ENCODE data around the gene TMEM225B. TPM values are rescaled to one million over a fixed set of nuclear protein-coding genes. Genes with fewer than 3 reads are reported as not detected.
"Not testable (repeated sequence)": the region's sequence is repeated elsewhere in the genome, so short reads cannot be mapped to it uniquely, and the experiment has no call there.

The TMEM225B gene
- total RNA-seq, 2 donors from 2014 or later: 0.74 TPM; not detected in 1

DNA sequence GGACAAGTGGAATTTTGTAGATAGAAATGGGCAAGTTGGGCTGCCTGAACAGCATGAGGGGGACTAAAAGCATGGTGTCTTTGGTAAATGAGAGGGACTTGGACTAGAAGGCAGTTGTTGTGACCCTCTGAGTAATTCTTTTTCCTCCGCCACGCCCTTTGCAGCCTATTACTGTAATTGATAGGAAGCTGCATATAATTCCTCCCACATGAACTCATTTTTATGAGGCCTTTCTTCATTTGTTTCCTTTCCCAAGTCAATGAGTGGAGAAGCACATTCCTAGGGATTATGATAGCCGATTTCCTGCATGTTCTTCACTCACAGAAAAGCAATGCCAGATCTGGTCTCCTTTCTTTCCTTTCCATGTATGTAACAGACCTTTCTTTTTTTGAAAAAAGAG lies 46.4 kb downstream of the TMEM225B start:
- Histone ChIP-seq H3K4me1 (no peaks in the 10 kb centered on the region), H3K9ac (ENCODE audit: low read depth in 2 of 2, low read length in 2 of 2) (no peak overlapping the region), H3K27me3 (no peaks in the 10 kb centered on the region), H3K27ac (no peak overlapping the region), H3K36me3 (no peaks in the 10 kb centered on the region), H3K4me3 (no peak overlapping the region), H3K9me3 (no peaks in the 10 kb centered on the region)
- no peak for DNase-seq
- no peak for TF ChIP-seq CTCF (IDR thresholded peaks at IDR 0.05)
- intact Hi-C loops (cut with DNase I): no loop called here

DNA sequence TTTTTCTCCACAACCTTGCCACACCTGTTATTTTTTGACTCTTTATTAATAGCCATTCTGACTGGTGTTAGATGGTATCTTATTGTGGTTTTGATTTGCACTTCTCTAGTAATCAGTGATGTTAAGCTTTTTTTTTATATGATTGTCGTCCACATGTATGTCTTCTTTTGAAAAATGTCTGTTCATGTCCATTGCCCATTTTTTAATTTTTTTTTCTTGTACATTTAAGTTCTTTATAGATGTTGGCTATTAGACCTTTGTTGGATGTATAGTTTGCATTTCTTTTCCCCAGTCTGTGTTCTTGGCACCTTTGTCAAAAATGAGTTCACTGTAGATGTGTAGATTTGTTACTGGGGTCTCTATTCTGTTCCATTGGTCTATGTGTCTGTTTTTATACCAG lies 47.5 kb downstream of the TMEM225B start:
- intact Hi-C loops (cut with DNase I): no loop called here
- H3K9ac ChIP-seq (ENCODE audit: low read depth in 2 of 2, low read length in 2 of 2): no peak overlapping the region
- no peaks in the 10 kb centered on the region for H3K27me3 ChIP-seq
- H3K9me3 ChIP-seq: no peaks in the 10 kb centered on the region
- no peaks in the 10 kb centered on the region for H3K4me1 ChIP-seq
- no peaks in the 10 kb centered on the region for H3K36me3 ChIP-seq
- no peak for TF ChIP-seq CTCF (IDR thresholded peaks at IDR 0.05)
- DNase-seq: no peak
- H3K27ac ChIP-seq: no peak overlapping the region
- H3K4me3 ChIP-seq: no peak overlapping the region

GRCh38 chr7:99648843-99649242 lies 50.8 kb downstream of the TMEM225B start:
- no peak overlapping the region for H3K4me3 ChIP-seq
- H3K9me3 ChIP-seq: no peaks in the 10 kb centered on the region
- no peak overlapping the region for H3K27ac ChIP-seq
- no peaks in the 10 kb centered on the region for H3K27me3 ChIP-seq
- H3K4me1 ChIP-seq: no peaks in the 10 kb centered on the region
- H3K9ac ChIP-seq (ENCODE audit: low read depth in 2 of 2, low read length in 2 of 2): no peak overlapping the region
- intact Hi-C loops (cut with DNase I): no loop called here
- H3K36me3 ChIP-seq: no peaks in the 10 kb centered on the region
- DNase-seq: no peak
- TF ChIP-seq CTCF (IDR thresholded peaks at IDR 0.05): no peak

DNA sequence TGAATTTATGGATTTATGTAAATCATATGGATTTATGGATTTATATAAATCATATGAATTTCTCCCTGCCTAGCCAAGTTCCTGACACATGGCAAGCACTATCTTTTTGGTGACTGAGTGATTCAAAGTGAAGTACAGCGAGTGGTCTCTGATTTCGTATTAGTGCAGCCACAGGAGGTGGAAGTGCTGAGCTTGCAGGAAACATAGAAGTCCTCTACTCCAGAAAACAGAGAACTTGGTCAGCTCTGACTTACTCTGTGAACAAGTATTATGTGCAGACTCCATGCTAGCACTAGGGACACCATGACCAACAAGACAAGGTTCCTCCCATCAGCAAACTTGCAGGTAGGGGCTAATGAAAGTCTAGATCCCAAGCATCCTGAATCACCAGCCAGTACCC lies 53.2 kb downstream of the TMEM225B start:
- no peak for TF ChIP-seq CTCF (IDR thresholded peaks at IDR 0.05)

DNA sequence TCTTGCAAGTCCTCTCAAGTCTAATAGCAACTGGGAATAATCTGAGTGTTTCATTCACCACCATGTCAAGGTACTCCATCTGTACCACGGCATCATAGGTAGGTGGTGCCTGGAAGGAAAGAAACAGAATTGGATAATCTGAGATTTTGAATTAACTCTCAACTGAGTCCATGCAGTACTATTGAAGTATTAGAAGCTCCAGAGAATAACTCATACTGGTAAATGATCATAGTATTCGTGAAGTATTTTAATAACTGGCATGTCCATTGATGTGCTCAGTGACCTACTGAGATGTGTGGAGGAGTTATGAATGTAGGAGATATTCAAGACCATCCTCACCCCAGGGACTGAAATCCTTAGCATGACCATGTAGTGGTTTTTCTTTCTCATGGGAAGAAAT lies 54.6 kb downstream of the TMEM225B start:
- Histone ChIP-seq H3K4me1 (no peaks in the 10 kb centered on the region), H3K9me3 (no peaks in the 10 kb centered on the region), H3K36me3 (no peaks in the 10 kb centered on the region), H3K27ac (no peak overlapping the region), H3K27me3 (no peaks in the 10 kb centered on the region), H3K9ac (ENCODE audit: low read depth in 2 of 2, low read length in 2 of 2) (no peak overlapping the region), H3K4me3 (no peak overlapping the region)
- intact Hi-C loops (cut with DNase I): no loop called here
- no peak for TF ChIP-seq CTCF (IDR thresholded peaks at IDR 0.05)
- no peak for DNase-seq

More for the DNA sequence above, 53.2 kb downstream of the TMEM225B start:
- Histone ChIP-seq H3K4me1 (no peaks in the 10 kb centered on the region), H3K36me3 (no peaks in the 10 kb centered on the region), H3K9ac (ENCODE audit: low read depth in 2 of 2, low read length in 2 of 2) (no peak overlapping the region), H3K27ac (no peak overlapping the region), H3K27me3 (no peaks in the 10 kb centered on the region), H3K9me3 (no peaks in the 10 kb centered on the region), H3K4me3 (no peak overlapping the region)
- intact Hi-C loops (cut with DNase I): no loop called here
- DNase-seq: no peak

DNA sequence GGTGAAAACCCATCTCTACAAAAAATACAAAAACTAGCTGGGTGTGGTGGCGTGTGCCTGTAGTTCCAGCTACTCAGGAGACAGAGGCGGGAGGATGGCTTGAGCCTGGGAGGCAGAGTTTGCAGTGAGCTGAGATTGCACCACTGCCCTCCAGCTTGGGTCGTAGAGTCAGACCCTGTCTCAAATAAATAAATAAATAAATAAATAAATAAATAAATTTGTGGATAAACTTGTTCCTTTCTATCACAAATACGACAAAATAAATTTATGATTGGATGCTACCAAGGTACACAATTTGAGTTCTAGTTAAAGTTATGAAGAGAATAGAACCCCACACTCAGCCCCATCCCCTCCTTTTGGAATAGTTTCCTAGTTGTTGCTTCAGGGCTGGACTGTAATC lies 55.2 kb downstream of the TMEM225B start:
- intact Hi-C loops (cut with DNase I); H3K9me3 ChIP-seq; H3K9ac ChIP-seq (ENCODE audit: low read depth in 2 of 2, low read length in 2 of 2); DNase-seq; H3K27ac ChIP-seq; H3K27me3 ChIP-seq; H3K4me3 ChIP-seq; H3K4me1 ChIP-seq; H3K36me3 ChIP-seq: not testable (repeated sequence)
